Glomerular endothelial cell (primary cell): ENCODE results near the gene ABHD2. TPM values are rescaled to one million over a fixed set of nuclear protein-coding genes. Genes with fewer than 3 reads are reported as not detected.
"Not testable (repeated sequence)": the region's sequence is repeated elsewhere in the genome, so short reads cannot be mapped to it uniquely, and the experiment has no call there.

Experiments
- DNase-seq: peaks from one replicate; pipeline ENCODE4 v3.0.0-alpha.2; 2011; ENCODE audit warnings: low read depth, low spot score; ENCODE audit errors: extremely low read depth
- total RNA-seq: library from RNA; depleted of rRNA; stranded (reverse); fragments of >200 nt; gene quantifications from 2 replicates; pipeline ENCODE4 v1.2.3, GENCODE V29; 2015

ABHD2 gene
- total RNA-seq, 1 donor from 2014 or later, result 47.3 TPM

GRCh38 chr15:89074402-89075012, 13.7 kb upstream of the ABHD2 start:
- DNase-seq, result no peak

GRCh38 chr15:89075101-89075640, 13.1 kb upstream of the ABHD2 start:
- DNase-seq, result no peak

GRCh38 chr15:89075846-89076245, 12.4 kb upstream of the ABHD2 start:
- no peak for DNase-seq

DNA sequence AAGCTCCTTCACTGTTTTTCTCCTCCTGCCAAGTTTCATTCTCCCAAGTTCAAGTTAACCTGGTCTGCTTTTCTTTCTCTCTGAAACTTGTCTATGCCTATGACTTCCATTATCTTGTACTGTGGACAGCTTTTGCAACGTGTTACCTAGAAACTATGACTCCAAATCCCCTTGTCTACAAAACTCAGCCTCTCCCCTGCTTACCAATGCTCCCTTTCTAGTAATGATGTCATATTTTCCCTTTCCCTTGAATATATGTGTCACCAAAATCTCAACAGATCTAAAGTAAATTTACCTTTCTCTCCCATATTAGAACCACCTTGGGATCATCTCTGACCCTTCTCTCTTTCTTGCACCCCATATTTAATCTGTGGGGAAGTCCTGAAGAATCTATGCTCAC, 10.5 kb upstream of the ABHD2 start:
- no peak for DNase-seq

- no peak for DNase-seq
These were observed 9.1 kb upstream of the ABHD2 start for GRCh38 chr15:89078851-89079810.

- DNase-seq, result no peak
These were observed 6.4 kb upstream of the ABHD2 start for GRCh38 chr15:89081878-89082277.

- no peak for DNase-seq
These were observed 5.0 kb upstream of the ABHD2 start for GRCh38 chr15:89083246-89083645.

GRCh38 chr15:89085289-89085926, 2.8 kb upstream of the ABHD2 start:
- no peak for DNase-seq

GRCh38 chr15:89085933-89086332, 2.3 kb upstream of the ABHD2 start:
- not testable (repeated sequence) for DNase-seq

GRCh38 chr15:89086390-89086789, 1.9 kb upstream of the ABHD2 start:
- DNase-seq, result not testable (repeated sequence)

GRCh38 chr15:89087161-89087829, 961 bp upstream of the ABHD2 start:
- no peak for DNase-seq

DNA sequence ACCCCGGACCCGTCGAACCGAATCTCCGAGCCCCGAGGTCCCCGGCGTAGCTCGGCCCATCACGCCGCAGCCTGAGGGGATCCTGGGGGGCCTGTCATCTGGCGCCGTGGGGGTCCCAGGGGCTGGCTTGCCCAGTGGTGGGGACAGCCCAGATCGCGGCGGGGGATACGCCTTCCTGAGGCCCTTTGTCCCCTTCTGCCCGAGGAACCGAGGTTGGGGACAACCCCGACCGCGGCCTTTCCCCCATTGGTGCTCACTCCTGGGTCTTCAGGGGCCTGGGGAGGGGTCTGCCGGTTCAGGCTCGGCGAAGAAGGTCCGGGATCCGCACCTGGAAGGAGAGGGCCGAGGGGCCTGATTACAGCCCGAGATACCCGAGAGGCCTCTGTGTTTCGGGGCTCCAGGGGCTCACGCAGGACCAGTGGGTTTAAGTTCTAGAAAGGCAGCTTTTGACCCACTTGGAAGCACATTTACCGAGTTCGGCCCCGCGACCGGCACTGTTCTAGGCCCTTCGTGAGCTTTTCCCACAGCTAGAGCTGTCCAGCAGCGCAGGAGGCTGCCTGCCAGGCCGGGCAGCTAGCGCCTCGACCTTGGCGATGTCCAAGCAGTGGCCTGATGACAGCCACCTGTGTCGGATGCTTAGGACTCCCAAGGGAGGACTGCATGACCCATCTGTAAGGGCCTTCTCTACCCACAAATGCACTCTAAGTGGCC, 504 bp downstream of the ABHD2 start:
- no peak for DNase-seq

DNA sequence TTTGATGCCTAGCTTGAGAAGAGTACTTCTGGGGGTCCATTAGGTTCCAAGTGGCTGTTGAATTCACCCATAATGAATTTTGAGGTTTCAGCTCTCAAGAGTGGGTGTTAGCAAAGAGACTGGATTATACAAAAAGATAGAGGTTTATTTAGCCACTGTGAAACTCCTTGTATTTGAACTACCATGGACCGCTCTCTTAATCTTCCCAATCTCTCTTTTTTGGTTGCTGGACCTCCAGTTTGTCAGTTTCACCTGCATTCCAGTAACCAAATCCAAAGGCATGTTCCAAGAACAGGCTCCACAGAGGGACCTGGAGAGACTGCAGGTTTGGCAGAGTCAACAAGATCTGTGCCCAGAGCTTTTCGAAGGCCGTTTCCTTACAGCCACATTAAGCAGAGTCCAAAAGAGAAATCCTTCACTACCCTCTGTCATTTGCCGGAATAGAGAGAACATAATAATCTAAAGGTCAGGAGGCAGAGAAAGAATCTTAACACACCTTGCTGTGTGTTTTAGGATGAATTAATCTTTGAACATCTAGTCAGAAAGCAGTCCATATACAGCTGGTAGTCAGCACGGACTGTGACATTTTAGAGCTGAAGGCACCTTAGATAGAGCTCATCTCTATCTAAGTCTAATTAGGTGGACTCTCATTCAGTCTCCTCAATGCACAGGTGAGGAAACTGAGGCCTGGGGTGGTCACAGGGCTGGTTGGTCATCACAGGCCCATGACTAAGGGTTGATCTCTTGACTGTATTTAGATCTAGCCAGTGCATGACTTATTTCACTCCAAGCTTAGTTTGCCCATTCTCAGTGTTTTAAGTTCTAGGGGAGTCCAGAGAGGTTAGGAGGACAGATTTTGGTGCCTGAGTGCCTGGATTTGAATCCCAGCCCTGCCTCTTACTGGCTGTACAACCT, 1.3 kb downstream of the ABHD2 start:
- DNase-seq, result no peak

GRCh38 chr15:89090791-89091626, 2.8 kb downstream of the ABHD2 start:
- DNase-seq, result no peak

DNA sequence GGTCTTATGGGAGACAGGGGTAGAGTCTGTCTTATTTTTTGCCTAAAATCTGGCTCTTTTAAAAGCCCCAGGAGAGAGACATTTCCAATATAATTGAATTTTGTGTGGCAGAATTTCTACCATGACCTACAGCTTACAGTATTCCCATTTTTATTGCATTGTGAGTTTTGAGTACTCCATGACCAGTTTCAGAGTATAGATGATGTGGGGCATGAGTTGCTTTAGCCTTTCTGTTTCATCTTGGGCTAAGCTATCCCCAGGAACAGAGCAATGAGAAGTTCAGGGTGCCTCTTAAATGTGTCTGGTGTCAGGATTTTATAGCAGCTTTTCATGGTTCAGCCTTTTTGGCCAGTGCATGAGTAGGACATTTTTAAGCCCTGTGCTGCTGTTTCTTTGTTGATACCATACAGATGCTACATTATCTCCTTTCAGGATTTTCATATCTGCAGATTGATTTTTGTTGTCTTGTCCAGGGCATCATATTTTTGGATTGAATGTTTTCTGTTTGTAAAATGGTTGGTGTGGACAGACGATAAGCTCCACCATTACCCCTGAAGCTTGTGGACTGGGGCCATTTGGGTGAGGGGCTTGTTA, 3.5 kb downstream of the ABHD2 start:
- no peak for DNase-seq

GRCh38 chr15:89093509-89093908, 5.3 kb downstream of the ABHD2 start:
- no peak for DNase-seq

GRCh38 chr15:89095073-89095472, 6.8 kb downstream of the ABHD2 start:
- no peak for DNase-seq

DNA sequence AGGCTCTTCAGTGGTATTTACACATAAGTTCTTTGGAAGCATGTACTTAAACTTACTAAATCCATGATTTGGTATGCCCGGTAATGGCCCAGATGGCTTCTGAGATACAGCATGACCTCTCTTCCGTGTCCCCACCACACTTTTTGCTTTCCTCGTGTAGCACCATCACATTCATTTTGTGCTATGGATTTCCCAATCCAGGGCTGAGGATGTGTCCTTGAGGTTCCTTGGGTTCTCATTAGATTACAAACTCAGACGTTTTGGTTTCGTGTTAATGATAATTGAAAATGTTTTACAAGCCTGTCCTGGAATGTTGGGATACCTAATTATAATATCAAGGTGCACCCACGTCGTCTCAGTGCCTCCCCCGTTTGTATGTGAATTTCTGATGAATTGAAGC, 7.3 kb downstream of the ABHD2 start:
- no peak for DNase-seq
